Large intestine (tissue), 3 donors: Measurements from ENCODE around the gene STRIT1. TPM values are rescaled to one million over a fixed set of nuclear protein-coding genes. Genes with fewer than 3 reads are reported as not detected.

Experiments used
- DNase-seq, 2 donors: peaks; one replicate each; pipeline versions ENCODE4 v3.0.0 to v3.0.0-alpha.2; 2013
- H3K27ac ChIP-seq: one replicate; pipeline ENCODE4 v1.5.1; 2013; ENCODE audit warnings: low read length
- H3K27me3 ChIP-seq: 2 replicates; pipeline ENCODE4 v1.6.1; 2013; ENCODE audit warnings: low read length; ENCODE audit not compliant: control insufficient read depth, insufficient read depth
- H3K36me3 ChIP-seq: 2 replicates; pipeline ENCODE4 v1.6.1; 2013; ENCODE audit warnings: low read length; ENCODE audit not compliant: control insufficient read depth, insufficient read depth
- H3K4me1 ChIP-seq: one replicate; pipeline ENCODE4 v1.6.1; 2013; ENCODE audit warnings: low read length; ENCODE audit not compliant: control insufficient read depth, insufficient read depth
- H3K4me3 ChIP-seq: one replicate; pipeline ENCODE4 v1.5.1; 2013; ENCODE audit warnings: low read length
- H3K9me3 ChIP-seq: one replicate; pipeline ENCODE4 v1.6.1; 2013; ENCODE audit warnings: mild to moderate bottlenecking, low read depth, low read length, moderate library complexity; ENCODE audit not compliant: control insufficient read depth
- WGBS: methylation state at CpG from one replicate; pipeline ENCODE4 v1.1.5; 2013; ENCODE audit warnings: low lambda C conversion rate; ENCODE audit not compliant: insufficient coverage; 5-methylcytosine and 5-hydroxymethylcytosine counted together
- polyA plus RNA-seq: library from polyadenylated mRNA; unstranded; fragments of 120-200 nt; gene quantifications from one replicate; pipeline ENCODE4 v1.2.1, GENCODE V29; 2013

The STRIT1 gene
- polyA plus RNA-seq, 1 donor, result 0.97 TPM

GRCh38 chr3:155327871-155328270 lies 34.4 kb upstream of the STRIT1 start:
- WGBS, result no CpG with 5 or more reads among the region's 2 CpGs
- H3K9me3 ChIP-seq, result no peaks in the 10 kb centered on the region
- no peak for DNase-seq
- H3K27ac ChIP-seq, result no peak overlapping the region
- H3K36me3 ChIP-seq, result no peaks in the 10 kb centered on the region
- H3K27me3 ChIP-seq, result no peaks in the 10 kb centered on the region
- no peaks in the 10 kb centered on the region for H3K4me1 ChIP-seq
- no peak overlapping the region for H3K4me3 ChIP-seq

- Histone ChIP-seq H3K36me3 (no peaks in the 10 kb centered on the region), H3K9me3 (no peaks in the 10 kb centered on the region), H3K4me1 (no peaks in the 10 kb centered on the region), H3K27me3 (no peaks in the 10 kb centered on the region), H3K4me3 (no peak overlapping the region), H3K27ac (no peak overlapping the region)
- no peak for DNase-seq
- no CpG with 5 or more reads among the region's 1 CpG for WGBS
Observed at GRCh38 chr3:155327430-155327829, 33.9 kb upstream of the STRIT1 start.

GRCh38 chr3:155326901-155327300 lies 33.4 kb upstream of the STRIT1 start:
- H3K4me1 ChIP-seq, result no peaks in the 10 kb centered on the region
- H3K36me3 ChIP-seq, result no peaks in the 10 kb centered on the region
- WGBS, result 83% methylated on average over 1 of the region's 4 CpGs
- no peak overlapping the region for H3K4me3 ChIP-seq
- no peak for DNase-seq
- H3K27ac ChIP-seq, result no peak overlapping the region
- H3K27me3 ChIP-seq, result no peaks in the 10 kb centered on the region
- H3K9me3 ChIP-seq, result no peaks in the 10 kb centered on the region

GRCh38 chr3:155326244-155326643 lies 32.8 kb upstream of the STRIT1 start:
- Histone ChIP-seq H3K4me3 (no peak overlapping the region), H3K27ac (no peak overlapping the region), H3K9me3 (no peaks in the 10 kb centered on the region), H3K27me3 (no peaks in the 10 kb centered on the region), H3K4me1 (no peaks in the 10 kb centered on the region), H3K36me3 (no peaks in the 10 kb centered on the region)
- WGBS, result no CpG with 5 or more reads among the region's 5 CpGs
- DNase-seq, result no peak

- no peak overlapping the region for H3K27ac ChIP-seq
- no peak overlapping the region for H3K4me3 ChIP-seq
- H3K4me1 ChIP-seq, result no peaks in the 10 kb centered on the region
- H3K36me3 ChIP-seq, result no peaks in the 10 kb centered on the region
- no peak for DNase-seq
- 100% methylated on average over 3 of the region's 10 CpGs for WGBS
- no peaks in the 10 kb centered on the region for H3K27me3 ChIP-seq
- H3K9me3 ChIP-seq, result no peaks in the 10 kb centered on the region
Observed at GRCh38 chr3:155325263-155325835, 31.9 kb upstream of the STRIT1 start.

- no CpG with 5 or more reads among the region's 3 CpGs for WGBS
- no peak overlapping the region for H3K27ac ChIP-seq
- DNase-seq, result peak; percentile 49 to 59
- no peaks in the 10 kb centered on the region for H3K36me3 ChIP-seq
- no peak overlapping the region for H3K4me3 ChIP-seq
- no peaks in the 10 kb centered on the region for H3K4me1 ChIP-seq
- no peaks in the 10 kb centered on the region for H3K9me3 ChIP-seq
- no peaks in the 10 kb centered on the region for H3K27me3 ChIP-seq
Observed at GRCh38 chr3:155323063-155323666, 29.7 kb upstream of the STRIT1 start.

- Histone ChIP-seq H3K36me3 (no peaks in the 10 kb centered on the region), H3K27me3 (no peaks in the 10 kb centered on the region), H3K9me3 (no peaks in the 10 kb centered on the region), H3K4me1 (no peaks in the 10 kb centered on the region), H3K4me3 (no peak overlapping the region), H3K27ac (no peak overlapping the region)
- no peak for DNase-seq
- WGBS, result no CpG with 5 or more reads among the region's 2 CpGs
Observed at GRCh38 chr3:155321418-155321817, 27.9 kb upstream of the STRIT1 start.

- no peaks in the 10 kb centered on the region for H3K4me1 ChIP-seq
- H3K4me3 ChIP-seq, result no peak overlapping the region
- no peaks in the 10 kb centered on the region for H3K27me3 ChIP-seq
- no peaks in the 10 kb centered on the region for H3K9me3 ChIP-seq
- no peak for DNase-seq
- no peaks in the 10 kb centered on the region for H3K36me3 ChIP-seq
- no peak overlapping the region for H3K27ac ChIP-seq
Observed at GRCh38 chr3:155320934-155321333, 27.5 kb upstream of the STRIT1 start.

GRCh38 chr3:155318740-155319139 lies 25.3 kb upstream of the STRIT1 start:
- WGBS, result 83% methylated on average over 1 of the region's 2 CpGs
- no peak overlapping the region for H3K27ac ChIP-seq
- no peaks in the 10 kb centered on the region for H3K36me3 ChIP-seq
- no peaks in the 10 kb centered on the region for H3K27me3 ChIP-seq
- no peak overlapping the region for H3K4me3 ChIP-seq
- no peak for DNase-seq
- no peaks in the 10 kb centered on the region for H3K9me3 ChIP-seq
- H3K4me1 ChIP-seq, result no peaks in the 10 kb centered on the region

- H3K4me1 ChIP-seq, result no peaks in the 10 kb centered on the region
- H3K9me3 ChIP-seq, result no peaks in the 10 kb centered on the region
- H3K36me3 ChIP-seq, result no peaks in the 10 kb centered on the region
- no peaks in the 10 kb centered on the region for H3K27me3 ChIP-seq
- DNase-seq, result no peak
- no peak overlapping the region for H3K27ac ChIP-seq
- H3K4me3 ChIP-seq, result no peak overlapping the region
- WGBS, result 100% methylated on average over 1 of the region's 1 CpG
Observed at GRCh38 chr3:155317211-155317610, 23.7 kb upstream of the STRIT1 start.

- Histone ChIP-seq H3K4me3 (no peak overlapping the region), H3K9me3 (no peaks in the 10 kb centered on the region), H3K27ac (no peak overlapping the region), H3K4me1 (no peaks in the 10 kb centered on the region), H3K27me3 (no peaks in the 10 kb centered on the region), H3K36me3 (no peaks in the 10 kb centered on the region)
- no peak for DNase-seq
Observed at GRCh38 chr3:155316426-155316825, 22.9 kb upstream of the STRIT1 start.
